IPS-18a (cell line): ENCODE measurements around the gene CACNB4.

Experiments
- H3K27ac ChIP-seq: one replicate; pipeline ENCODE4 v1.5.1; 2013; ENCODE audit warnings: low read length
- H3K27me3 ChIP-seq: one replicate; pipeline ENCODE4 v1.6.1; 2013; ENCODE audit warnings: mild to moderate bottlenecking, low read length; ENCODE audit not compliant: control insufficient read depth, insufficient read depth
- H3K36me3 ChIP-seq: one replicate; pipeline ENCODE4 v1.6.1; 2013; ENCODE audit warnings: low read depth, low read length; ENCODE audit not compliant: control insufficient read depth
- H3K4me1 ChIP-seq: one replicate; pipeline ENCODE4 v1.6.1; 2013; ENCODE audit warnings: low read depth, low read length; ENCODE audit not compliant: control insufficient read depth
- H3K4me3 ChIP-seq: one replicate; pipeline ENCODE4 v1.5.1; 2013; ENCODE audit warnings: low read length
- H3K9ac ChIP-seq: one replicate; pipeline ENCODE4 v1.6.1; 2013; ENCODE audit warnings: mild to moderate bottlenecking, low read length, moderate library complexity
- H3K9me3 ChIP-seq: one replicate; pipeline ENCODE4 v1.6.1; 2013; ENCODE audit warnings: low read depth, low read length; ENCODE audit not compliant: control insufficient read depth

Gene CACNB4

GRCh38 chr2:152086231-152086630, 12.6 kb downstream of the CACNB4 start:
- Histone ChIP-seq H3K9me3 (no peaks in the 10 kb centered on the region), H3K36me3 (no peaks in the 10 kb centered on the region), H3K4me3 (no peak overlapping the region), H3K9ac (no peak overlapping the region), H3K4me1 (no peaks in the 10 kb centered on the region), H3K27ac (no peak overlapping the region), H3K27me3 (no peaks in the 10 kb centered on the region)

DNA sequence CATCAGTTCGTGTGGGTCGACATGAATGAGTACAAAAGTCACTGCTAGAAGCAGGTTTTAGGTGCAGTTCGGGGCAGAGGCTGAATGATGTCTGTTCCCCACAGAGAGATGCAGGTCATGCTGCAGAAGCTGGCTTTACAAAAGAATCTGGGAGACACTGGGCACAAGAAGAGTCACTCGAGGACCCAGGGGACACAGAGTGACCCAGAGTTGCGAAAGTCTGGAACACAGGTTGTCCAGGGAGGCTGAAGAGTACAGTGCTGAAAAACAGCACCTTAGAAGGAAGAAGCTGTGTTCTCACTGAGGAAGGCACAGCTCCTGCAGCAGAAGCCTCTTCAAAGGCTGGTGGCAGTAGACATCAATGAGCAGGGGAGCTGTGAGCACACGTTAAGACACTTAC, 14.8 kb downstream of the CACNB4 start:
- no peak overlapping the region for H3K4me3 ChIP-seq
- no peaks in the 10 kb centered on the region for H3K36me3 ChIP-seq
- H3K4me1 ChIP-seq = no peaks in the 10 kb centered on the region
- no peak overlapping the region for H3K9ac ChIP-seq
- no peaks in the 10 kb centered on the region for H3K9me3 ChIP-seq
- H3K27me3 ChIP-seq = no peaks in the 10 kb centered on the region
- H3K27ac ChIP-seq = no peak overlapping the region

- Histone ChIP-seq H3K9ac (no peak overlapping the region), H3K9me3 (no peaks in the 10 kb centered on the region), H3K27ac (no peak overlapping the region), H3K4me3 (no peak overlapping the region), H3K36me3 (no peaks in the 10 kb centered on the region), H3K27me3 (no peaks in the 10 kb centered on the region), H3K4me1 (no peaks in the 10 kb centered on the region)
Observed at GRCh38 chr2:152083202-152083875, 15.5 kb downstream of the CACNB4 start.

DNA sequence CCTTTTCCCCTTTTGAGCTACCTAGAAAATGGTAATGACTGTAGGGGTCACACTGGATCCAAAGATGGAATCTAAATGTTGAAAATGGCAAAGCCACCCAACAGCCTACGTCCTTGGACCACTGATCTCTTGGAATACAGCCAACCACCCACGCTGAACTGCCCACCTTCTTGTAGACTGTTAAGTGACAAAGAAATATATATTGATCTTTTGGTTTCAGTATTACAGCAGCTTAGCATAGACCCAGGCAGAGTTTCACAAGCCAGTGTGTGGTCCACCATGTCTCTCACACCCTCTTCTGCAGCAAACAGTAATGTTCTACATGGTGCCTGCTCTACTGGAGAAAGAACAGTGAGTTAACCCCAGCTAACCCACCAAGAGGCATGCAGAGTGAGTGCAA, 20.2 kb downstream of the CACNB4 start:
- H3K4me3 ChIP-seq = no peak overlapping the region

DNA sequence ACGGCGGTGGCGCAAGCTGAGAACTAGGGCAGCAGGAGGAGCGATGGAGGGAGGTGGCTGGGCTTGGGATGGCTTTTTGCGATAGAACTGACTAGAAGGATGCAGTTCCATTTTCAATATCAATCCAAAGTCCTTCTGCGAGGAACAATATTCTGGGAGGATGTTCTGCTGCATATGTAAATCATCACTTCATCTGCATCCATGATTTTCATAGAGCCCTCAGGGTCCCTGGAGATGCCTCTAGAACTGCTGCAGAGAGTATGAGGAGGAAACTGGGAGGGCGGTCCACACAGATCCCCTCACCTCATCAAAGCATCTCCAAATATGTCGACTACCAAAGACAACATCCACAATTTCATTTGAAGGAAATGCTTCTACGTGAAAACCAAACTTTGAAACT, 20.8 kb downstream of the CACNB4 start:
- no peaks in the 10 kb centered on the region for H3K4me1 ChIP-seq
- H3K27me3 ChIP-seq = no peaks in the 10 kb centered on the region
- no peak overlapping the region for H3K27ac ChIP-seq
- no peak overlapping the region for H3K9ac ChIP-seq
- H3K4me3 ChIP-seq = no peak overlapping the region
- no peaks in the 10 kb centered on the region for H3K36me3 ChIP-seq
- no peaks in the 10 kb centered on the region for H3K9me3 ChIP-seq

More for the DNA sequence above, 20.2 kb downstream of the CACNB4 start:
- H3K27me3 ChIP-seq = no peaks in the 10 kb centered on the region
- no peak overlapping the region for H3K9ac ChIP-seq
- H3K9me3 ChIP-seq = no peaks in the 10 kb centered on the region
- H3K4me1 ChIP-seq = no peaks in the 10 kb centered on the region
- no peak overlapping the region for H3K27ac ChIP-seq
- no peaks in the 10 kb centered on the region for H3K36me3 ChIP-seq

- Histone ChIP-seq H3K9me3 (no peaks in the 10 kb centered on the region), H3K9ac (no peak overlapping the region), H3K36me3 (no peaks in the 10 kb centered on the region), H3K27me3 (no peaks in the 10 kb centered on the region), H3K27ac (no peak overlapping the region), H3K4me3 (no peak overlapping the region), H3K4me1 (no peaks in the 10 kb centered on the region)
Observed at GRCh38 chr2:152075461-152076050, 23.3 kb downstream of the CACNB4 start.

GRCh38 chr2:152072011-152072410, 26.8 kb downstream of the CACNB4 start:
- H3K4me1 ChIP-seq = no peaks in the 10 kb centered on the region
- no peaks in the 10 kb centered on the region for H3K27me3 ChIP-seq
- H3K9ac ChIP-seq = no peak overlapping the region
- no peaks in the 10 kb centered on the region for H3K9me3 ChIP-seq
- no peak overlapping the region for H3K4me3 ChIP-seq
- H3K27ac ChIP-seq = no peak overlapping the region
- H3K36me3 ChIP-seq = no peaks in the 10 kb centered on the region

DNA sequence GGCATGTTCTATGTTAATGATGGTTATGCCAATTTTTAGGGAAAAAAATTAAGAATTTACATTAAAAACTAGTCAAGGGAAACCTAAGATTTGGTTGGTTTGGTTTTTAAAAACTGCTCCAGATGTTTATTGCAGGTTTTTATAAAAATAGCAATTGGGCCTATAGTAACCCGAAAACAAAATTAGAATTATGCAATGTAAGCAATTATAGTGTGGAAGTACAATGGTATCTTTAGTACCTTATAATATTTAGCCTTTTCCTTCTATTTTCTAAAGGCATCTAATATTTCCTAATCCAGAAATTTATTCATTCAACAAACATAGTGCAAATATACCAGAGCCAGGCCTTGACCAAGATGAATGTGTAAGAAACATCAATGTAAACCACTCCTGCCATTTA, 27.3 kb downstream of the CACNB4 start:
- Histone ChIP-seq H3K27ac (no peak overlapping the region), H3K27me3 (no peaks in the 10 kb centered on the region), H3K4me1 (no peaks in the 10 kb centered on the region), H3K36me3 (no peaks in the 10 kb centered on the region), H3K9me3 (no peaks in the 10 kb centered on the region), H3K4me3 (no peak overlapping the region), H3K9ac (no peak overlapping the region)

- Histone ChIP-seq H3K36me3 (no peaks in the 10 kb centered on the region), H3K4me1 (no peaks in the 10 kb centered on the region), H3K4me3 (no peak overlapping the region), H3K27ac (no peak overlapping the region), H3K9me3 (no peaks in the 10 kb centered on the region), H3K9ac (no peak overlapping the region), H3K27me3 (no peaks in the 10 kb centered on the region)
Observed at GRCh38 chr2:152071092-152071491, 27.8 kb downstream of the CACNB4 start.

GRCh38 chr2:152068226-152068625, 30.6 kb downstream of the CACNB4 start:
- no peaks in the 10 kb centered on the region for H3K9me3 ChIP-seq
- no peaks in the 10 kb centered on the region for H3K27me3 ChIP-seq
- H3K36me3 ChIP-seq = no peaks in the 10 kb centered on the region
- H3K4me3 ChIP-seq = no peak overlapping the region
- no peak overlapping the region for H3K9ac ChIP-seq
- no peak overlapping the region for H3K27ac ChIP-seq
- H3K4me1 ChIP-seq = peaks cover 3% of the 10 kb centered on the region

DNA sequence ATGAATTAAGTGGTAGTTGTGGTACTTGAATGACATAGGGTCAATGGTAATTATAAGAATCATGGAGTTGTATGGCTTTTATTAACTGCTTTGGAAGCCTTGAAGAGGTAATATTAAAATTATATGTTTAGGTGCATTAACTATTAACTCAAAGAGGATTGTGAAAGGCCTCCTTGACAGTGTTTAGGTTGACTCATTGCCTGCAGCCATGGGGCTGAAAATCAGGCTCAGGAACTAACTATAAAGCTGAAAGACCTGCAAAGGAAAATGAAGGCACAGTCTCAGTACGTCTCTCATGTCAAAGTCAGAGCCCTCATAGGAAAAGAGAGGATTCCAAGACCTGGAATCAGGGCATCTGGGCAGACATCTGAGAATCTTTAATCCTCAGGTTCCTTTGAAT, 31.0 kb downstream of the CACNB4 start:
- no peaks in the 10 kb centered on the region for H3K27me3 ChIP-seq
- H3K9me3 ChIP-seq = no peaks in the 10 kb centered on the region
- H3K9ac ChIP-seq = no peak overlapping the region
- no peak overlapping the region for H3K4me3 ChIP-seq
- peaks cover 4% of the 10 kb centered on the region for H3K4me1 ChIP-seq
- no peak overlapping the region for H3K27ac ChIP-seq
- no peaks in the 10 kb centered on the region for H3K36me3 ChIP-seq

DNA sequence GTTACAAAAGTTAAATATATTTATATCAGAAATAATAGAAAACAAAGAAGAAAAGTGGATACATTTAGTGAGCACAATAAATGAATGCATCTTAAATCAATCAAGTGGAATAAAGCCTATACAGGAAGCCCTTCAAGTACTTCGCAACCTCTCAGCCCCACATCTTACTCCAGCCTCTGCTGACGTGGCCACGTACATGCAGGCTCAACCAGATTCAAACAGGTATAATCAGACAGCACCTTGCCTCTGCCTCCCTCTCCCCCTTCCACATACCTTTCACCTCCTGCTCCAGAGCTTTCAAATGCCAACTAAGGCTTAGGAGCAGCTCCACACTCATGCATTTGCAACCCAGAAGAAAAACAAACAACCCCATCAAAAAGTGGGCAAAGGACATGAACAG, 32.9 kb downstream of the CACNB4 start:
- no peaks in the 10 kb centered on the region for H3K36me3 ChIP-seq
- peaks cover 4% of the 10 kb centered on the region for H3K4me1 ChIP-seq
- no peak overlapping the region for H3K27ac ChIP-seq
- H3K9me3 ChIP-seq = no peaks in the 10 kb centered on the region
- H3K27me3 ChIP-seq = no peaks in the 10 kb centered on the region
- no peak overlapping the region for H3K4me3 ChIP-seq
- H3K9ac ChIP-seq = no peak overlapping the region
